ENCODE measurements around the gene TUT7.

GRCh38 chr9:86352440-86353077 is 1.7 kb downstream of the TUT7 start:
- TF ChIP-seq EZH2 (IDR thresholded peaks at IDR 0.05; ENCODE audit: insufficient read depth, poor library complexity, severe bottlenecking) (no peak), EZH2phosphoT487 (IDR thresholded peaks at IDR 0.05; ENCODE audit: insufficient read depth, low read depth) (no peak)
